HAP-1 (cell line): ENCODE measurements around the gene ZNF697.
"Not testable (repeated sequence)": the region's sequence is repeated elsewhere in the genome, so short reads cannot be mapped to it uniquely, and the experiment has no call there.

ENCODE experiments used
- DNase-seq, 2 experiments: peaks; one replicate each; pipeline ENCODE4 v3.0.0-alpha.2; 2016 to 2020; ENCODE audit warnings: low spot score in 2 of 2
- H3K27me3 ChIP-seq: fragments of 250-450 bp; sonication (Bioruptor Pico); 2 replicates; pipeline ENCODE4 v1.5.1; 2020; ENCODE audit warnings: low read depth, mild to moderate bottlenecking, moderate library complexity
- H3K36me3 ChIP-seq: fragments of 250-450 bp; sonication (Bioruptor Pico); replicated peaks from 2 replicates; pipeline ENCODE4 v1.5.1; 2020; ENCODE audit warnings: mild to moderate bottlenecking
- H3K4me1 ChIP-seq: fragments of 250-450 bp; sonication (Bioruptor Pico); 2 replicates; pipeline ENCODE4 v1.5.1; 2020; ENCODE audit warnings: mild to moderate bottlenecking
- H3K4me3 ChIP-seq: fragments of 250-450 bp; sonication (Bioruptor Pico); 2 replicates; pipeline ENCODE4 v1.5.1; 2020; ENCODE audit warnings: mild to moderate bottlenecking, moderate library complexity
- H3K9me3 ChIP-seq: fragments of 250-450 bp; sonication (Bioruptor Pico); 2 replicates; pipeline ENCODE4 v1.5.1; 2020; ENCODE audit warnings: mild to moderate bottlenecking, moderate library complexity
- in situ Hi-C: fragments of 300-500 bp; cut with MboI; formaldehyde crosslinking; loops from 3 replicates; pipeline ENCODE4 v1.14.3; 2020; ENCODE audit warnings: low sequenced_read_pairs, inconsistent platforms, mixed read lengths

Gene ZNF697

DNA sequence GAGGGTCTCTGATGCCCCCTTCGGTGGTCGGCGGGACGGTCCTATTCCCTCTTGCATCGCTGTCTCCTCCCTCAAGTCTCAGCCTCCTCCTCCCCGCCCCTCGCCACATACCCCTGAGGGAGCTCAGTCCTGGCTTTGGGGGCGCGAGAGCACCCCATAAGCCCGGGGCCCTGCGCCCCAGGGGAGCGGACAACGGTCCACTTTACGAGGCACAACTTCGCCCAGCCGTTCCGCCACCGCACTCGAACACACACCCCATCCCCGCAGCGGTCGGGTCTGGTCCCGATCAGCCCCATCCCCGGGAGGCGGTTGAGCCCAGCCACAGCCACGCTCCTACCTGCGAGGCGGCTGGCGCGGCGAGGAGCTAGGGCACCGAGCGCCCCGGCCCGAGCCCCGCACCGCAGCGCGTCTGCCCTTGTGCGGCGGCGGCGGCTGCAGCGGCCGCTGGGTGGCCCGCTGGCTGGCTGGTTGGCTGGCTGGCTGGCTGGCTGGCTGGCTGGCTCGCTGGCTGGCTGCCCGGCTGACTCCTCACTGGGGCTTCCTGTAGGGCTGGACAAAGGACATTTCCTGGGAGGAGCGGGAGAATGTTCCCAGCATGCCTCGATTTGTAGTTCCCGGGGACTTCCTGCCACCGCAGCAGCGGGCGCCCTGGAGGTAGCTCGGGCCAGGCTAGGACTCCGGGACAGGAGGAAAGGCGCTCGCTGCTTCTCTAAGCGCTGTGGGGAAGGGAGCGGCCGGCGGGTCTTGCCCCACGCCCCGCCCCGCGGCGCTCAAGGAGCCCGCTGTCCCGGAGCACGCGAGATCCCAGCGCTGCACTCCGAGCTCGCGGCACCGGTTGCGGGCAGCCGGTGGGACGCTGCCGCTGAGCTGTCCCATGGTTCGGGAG, at the start of gene ZNF697:
TSS of gene ZNF697 (minus strand) at position 533 of the 886 bp plus-strand sequence. CDS start 22,166 bp downstream, outside the sequence.
- in situ Hi-C loops, result no loop called here
- Histone ChIP-seq H3K9me3 (no peaks in the 10 kb centered on the region), H3K4me3 (peak within 1 kb of the TSS; percentile 84), H3K4me1 (peaks cover 32% of the 10 kb centered on the region), H3K27me3 (no peaks in the 10 kb centered on the region), H3K36me3 (no peaks in the 10 kb centered on the region)
- peak; percentile 93 to 98 for DNase-seq

DNA sequence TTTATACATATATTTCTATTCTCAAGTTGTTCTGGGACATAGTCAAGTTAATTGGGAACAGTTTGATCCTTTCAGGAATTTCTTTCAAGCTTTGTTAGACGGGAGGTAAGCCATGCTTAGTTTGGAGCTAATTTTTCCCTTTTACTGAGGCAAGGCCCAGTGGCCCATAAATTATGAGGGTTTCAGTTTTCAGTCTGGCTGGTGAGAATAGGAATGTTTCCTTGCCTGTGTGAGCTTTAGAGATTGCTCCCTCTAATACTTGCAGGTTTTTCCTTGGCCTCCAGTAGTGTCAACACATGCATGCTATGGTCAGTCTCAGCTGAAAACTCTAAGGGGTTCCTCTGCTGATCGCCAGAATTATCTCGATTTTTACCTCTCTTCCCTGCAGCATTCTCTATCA, 49.5 kb upstream of the ZNF697 start:
- in situ Hi-C loops, result loop anchor here (25.0 kb wide), 1 partner anchor 385 kb away; no protein-coding TSS in a partner anchor

DNA sequence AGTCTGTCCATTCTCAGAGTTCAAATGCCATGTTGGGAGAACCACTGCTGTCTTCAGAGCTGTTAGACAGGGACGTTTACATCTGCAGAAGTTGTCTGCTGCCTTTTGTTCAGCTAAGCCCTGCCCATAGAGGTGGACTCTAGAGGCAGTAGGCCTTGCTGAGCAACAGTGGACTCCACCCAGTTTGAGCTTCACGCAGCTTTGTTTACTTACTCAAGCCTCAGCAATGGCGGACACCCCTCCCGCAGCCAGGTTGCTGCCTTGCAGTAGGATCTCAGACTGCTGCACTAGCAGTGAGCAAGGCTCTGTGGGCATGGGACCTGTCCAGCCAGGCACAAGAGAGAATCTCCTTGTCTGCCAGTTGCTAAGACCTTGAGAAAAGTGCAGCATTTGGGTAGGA, 48.8 kb upstream of the ZNF697 start:
- in situ Hi-C loops, result loop anchor here (25.0 kb wide), 1 partner anchor 385 kb away; no protein-coding TSS in a partner anchor
- not testable (repeated sequence) for H3K36me3 ChIP-seq, H3K4me1 ChIP-seq, DNase-seq, H3K27me3 ChIP-seq, H3K4me3 ChIP-seq
- H3K9me3 ChIP-seq, result peaks cover 11% of the 10 kb centered on the region

More for the DNA sequence above, 49.5 kb upstream of the ZNF697 start:
- H3K27me3 ChIP-seq, result no peaks in the 10 kb centered on the region; the same call in 1 of the 2 replicates
- H3K4me1 ChIP-seq, result no peaks in the 10 kb centered on the region
- DNase-seq, result no peak
- H3K36me3 ChIP-seq, result no peaks in the 10 kb centered on the region
- H3K9me3 ChIP-seq, result peaks cover 11% of the 10 kb centered on the region
- no peak overlapping the region for H3K4me3 ChIP-seq

DNA sequence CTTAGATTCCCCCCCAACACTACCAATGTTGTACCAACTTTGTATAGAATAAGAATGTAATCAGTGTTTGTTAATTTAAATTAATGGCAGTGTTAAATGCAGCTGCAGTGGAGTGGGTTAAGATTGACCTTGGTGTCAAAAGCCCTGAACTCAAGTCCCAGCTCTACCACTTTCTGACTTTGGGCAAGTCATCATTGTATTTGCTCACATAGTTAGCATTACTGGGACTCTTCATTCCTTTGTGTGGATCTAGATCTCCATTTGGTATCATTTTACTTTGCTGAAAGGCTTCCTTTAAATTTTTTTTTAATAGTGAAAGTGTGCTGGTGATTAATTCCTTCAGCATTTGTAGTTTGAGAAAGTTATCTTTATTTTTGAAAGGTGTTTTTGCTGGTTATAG, 41.4 kb upstream of the ZNF697 start:
- no peak for DNase-seq
- no peaks in the 10 kb centered on the region; the same call in 1 of the 2 replicates for H3K27me3 ChIP-seq
- peaks cover 6% of the 10 kb centered on the region for H3K4me1 ChIP-seq
- H3K4me3 ChIP-seq, result no peak overlapping the region
- H3K36me3 ChIP-seq, result no peaks in the 10 kb centered on the region
- in situ Hi-C loops, result loop anchor here (25.0 kb wide), 1 partner anchor 377 kb away; no protein-coding TSS in a partner anchor
- no peaks in the 10 kb centered on the region; the same call in 1 of the 2 replicates for H3K9me3 ChIP-seq

DNA sequence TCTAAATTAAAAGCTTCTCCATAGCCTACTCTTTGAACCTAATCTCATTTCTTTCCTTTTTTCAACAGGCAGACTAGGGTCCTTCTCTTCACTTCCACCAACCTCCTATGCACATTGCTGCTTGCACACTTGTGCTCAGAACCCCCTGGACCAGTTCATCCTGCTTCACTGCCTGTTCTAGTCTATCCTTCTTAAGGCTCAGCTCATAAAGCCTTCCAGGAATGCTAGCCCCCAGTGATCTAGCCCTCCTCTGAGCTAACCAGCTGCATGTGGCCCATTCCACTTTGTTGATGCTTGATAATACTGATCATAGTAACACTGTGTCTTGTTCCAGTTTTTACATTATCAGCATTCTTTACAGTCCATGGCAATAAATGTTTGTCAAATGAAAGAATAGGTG, 40.7 kb upstream of the ZNF697 start:
- in situ Hi-C loops, result loop anchor here (25.0 kb wide), 1 partner anchor 377 kb away; no protein-coding TSS in a partner anchor
- no peak overlapping the region for H3K4me3 ChIP-seq
- H3K4me1 ChIP-seq, result peaks cover 6% of the 10 kb centered on the region
- no peak for DNase-seq
- no peaks in the 10 kb centered on the region for H3K36me3 ChIP-seq
- H3K27me3 ChIP-seq, result no peaks in the 10 kb centered on the region; the same call in 1 of the 2 replicates
- H3K9me3 ChIP-seq, result no peaks in the 10 kb centered on the region

DNA sequence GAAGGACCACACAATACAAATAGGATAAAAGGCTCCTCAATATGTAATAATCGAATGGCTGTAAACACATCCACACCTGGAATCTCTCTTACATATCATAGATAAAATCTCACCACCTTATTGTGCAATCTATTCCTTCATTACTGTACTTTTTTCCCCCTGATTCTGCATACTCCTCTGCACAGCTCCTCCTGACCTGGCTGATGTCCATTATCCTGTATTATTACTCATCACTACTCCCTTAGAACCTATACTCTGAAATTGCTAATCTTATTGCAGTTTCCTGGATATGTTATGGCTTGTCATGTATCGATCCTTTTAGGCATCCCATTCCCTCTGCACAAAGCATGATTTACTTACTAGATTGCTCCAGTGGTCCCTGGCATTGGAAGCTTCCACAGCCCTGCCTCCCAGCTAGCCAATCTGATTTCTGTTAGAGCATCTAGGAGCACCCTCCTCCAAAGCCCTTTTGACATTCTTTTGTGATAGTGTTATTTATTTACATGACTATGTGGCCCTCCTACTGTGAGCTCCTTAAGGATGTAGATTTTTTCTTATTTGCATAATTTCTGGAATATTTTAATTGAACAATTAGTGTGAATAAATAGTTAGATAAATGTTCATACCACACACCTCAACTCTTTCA, 39.5 kb upstream of the ZNF697 start:
- no peaks in the 10 kb centered on the region; the same call in 1 of the 2 replicates for H3K27me3 ChIP-seq
- H3K9me3 ChIP-seq, result no peaks in the 10 kb centered on the region
- H3K36me3 ChIP-seq, result no peaks in the 10 kb centered on the region
- in situ Hi-C loops, result loop anchor here (25.0 kb wide), 1 partner anchor 375 kb away; no protein-coding TSS in a partner anchor
- H3K4me1 ChIP-seq, result peaks cover 6% of the 10 kb centered on the region
- H3K4me3 ChIP-seq, result no peak overlapping the region
- peak in 1 of 2 experiments; percentile 9 for DNase-seq

DNA sequence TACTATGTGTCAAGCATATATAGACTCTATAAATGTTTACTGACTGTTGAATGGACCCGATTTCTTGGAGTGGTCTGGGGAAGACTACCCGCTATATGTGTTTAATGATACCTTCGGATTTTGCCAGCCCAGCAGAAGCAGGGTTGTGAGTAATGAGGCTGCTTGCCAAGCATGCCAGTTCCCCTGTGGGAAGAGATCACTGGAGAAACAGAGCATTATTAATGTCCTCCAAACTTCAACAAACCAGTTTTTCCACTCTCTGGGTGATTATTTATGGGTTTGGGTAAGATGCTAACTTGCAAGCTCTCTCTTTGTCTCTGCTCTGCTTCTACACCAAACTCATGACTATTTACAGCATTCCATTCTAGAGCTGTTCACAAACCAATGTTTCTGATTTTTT, 38.6 kb upstream of the ZNF697 start:
- Histone ChIP-seq H3K27me3 (no peaks in the 10 kb centered on the region; the same call in 1 of the 2 replicates), H3K4me3 (no peak overlapping the region), H3K9me3 (no peaks in the 10 kb centered on the region), H3K36me3 (no peaks in the 10 kb centered on the region), H3K4me1 (peaks cover 6% of the 10 kb centered on the region)
- no peak for DNase-seq
- in situ Hi-C loops, result loop anchor here (25.0 kb wide), 1 partner anchor 374 kb away; no protein-coding TSS in a partner anchor

DNA sequence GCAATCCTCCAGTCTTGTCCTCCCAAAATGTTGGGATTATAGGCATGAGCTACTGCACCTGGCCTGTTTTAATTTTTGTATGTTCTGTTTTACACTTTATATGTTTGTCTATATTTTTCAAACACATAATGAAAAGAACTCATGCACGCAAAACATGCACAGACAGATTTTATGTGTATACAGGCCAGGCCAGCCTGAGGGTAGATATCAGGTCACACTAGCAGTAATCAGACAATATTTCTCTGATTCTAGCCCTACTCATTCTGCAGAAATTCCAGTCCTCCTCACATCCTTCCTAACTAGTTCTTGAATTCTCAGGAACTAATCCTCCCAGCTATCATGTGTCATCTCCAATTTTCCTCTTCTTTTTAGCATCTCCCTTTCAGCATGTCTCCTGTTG, 35.8 kb upstream of the ZNF697 start:
- peaks cover 15% of the 10 kb centered on the region for H3K4me1 ChIP-seq
- no peaks in the 10 kb centered on the region; the same call in 1 of the 2 replicates for H3K27me3 ChIP-seq
- in situ Hi-C loops, result loop anchor here (25.0 kb wide), 1 partner anchor 372 kb away; no protein-coding TSS in a partner anchor
- no peak for DNase-seq
- no peaks in the 10 kb centered on the region for H3K36me3 ChIP-seq
- no peak overlapping the region for H3K4me3 ChIP-seq
- no peaks in the 10 kb centered on the region for H3K9me3 ChIP-seq

DNA sequence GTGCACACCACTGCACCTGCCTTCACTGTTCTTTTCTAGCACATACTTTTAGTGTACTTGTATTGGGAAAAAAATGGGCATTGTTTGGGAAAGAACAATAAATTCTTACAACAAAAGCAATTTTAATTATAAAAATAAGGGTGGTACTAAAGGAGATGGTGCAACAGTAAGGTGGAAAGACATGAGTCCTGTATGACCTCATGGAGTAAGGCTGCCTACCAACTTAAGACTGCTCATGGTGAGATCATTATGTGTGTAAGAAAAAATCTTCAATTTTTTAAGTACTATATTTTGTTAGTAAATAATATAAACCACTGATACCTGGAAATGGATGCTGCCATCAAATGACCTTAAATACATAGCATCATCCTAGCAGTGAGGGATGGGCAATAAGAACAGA, 34.1 kb upstream of the ZNF697 start:
- H3K36me3 ChIP-seq, result no peaks in the 10 kb centered on the region
- in situ Hi-C loops, result loop anchor here (25.0 kb wide), 1 partner anchor 370 kb away; no protein-coding TSS in a partner anchor
- DNase-seq, result no peak
- no peaks in the 10 kb centered on the region for H3K9me3 ChIP-seq
- H3K4me1 ChIP-seq, result peaks cover 11% of the 10 kb centered on the region
- H3K27me3 ChIP-seq, result no peaks in the 10 kb centered on the region; the same call in 1 of the 2 replicates
- H3K4me3 ChIP-seq, result no peak overlapping the region

DNA sequence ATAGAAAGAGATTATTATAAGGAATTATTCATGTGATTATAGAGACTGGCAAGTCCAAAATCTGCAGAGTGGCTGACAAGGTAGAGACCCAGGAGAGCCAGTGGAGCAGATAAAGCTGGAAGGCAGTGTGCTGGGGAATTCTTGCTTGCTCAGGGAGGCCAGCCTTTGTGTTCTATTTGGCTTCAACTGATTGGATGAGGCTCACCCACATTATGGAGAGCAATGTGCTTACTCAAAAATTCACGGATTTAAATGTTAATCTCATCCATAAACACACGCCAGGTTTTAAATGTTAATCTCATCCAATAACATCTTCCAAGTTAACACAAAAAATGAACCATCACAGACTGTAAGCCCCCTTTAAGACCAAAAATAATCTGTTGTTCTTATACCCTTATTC, 33.5 kb upstream of the ZNF697 start:
- Histone ChIP-seq H3K27me3 (no peaks in the 10 kb centered on the region), H3K9me3 (no peaks in the 10 kb centered on the region), H3K4me1 (peaks cover 11% of the 10 kb centered on the region), H3K36me3 (no peaks in the 10 kb centered on the region), H3K4me3 (no peak overlapping the region)
- no peak for DNase-seq
- in situ Hi-C loops, result loop anchor here (25.0 kb wide), 1 partner anchor 369 kb away; no protein-coding TSS in a partner anchor

DNA sequence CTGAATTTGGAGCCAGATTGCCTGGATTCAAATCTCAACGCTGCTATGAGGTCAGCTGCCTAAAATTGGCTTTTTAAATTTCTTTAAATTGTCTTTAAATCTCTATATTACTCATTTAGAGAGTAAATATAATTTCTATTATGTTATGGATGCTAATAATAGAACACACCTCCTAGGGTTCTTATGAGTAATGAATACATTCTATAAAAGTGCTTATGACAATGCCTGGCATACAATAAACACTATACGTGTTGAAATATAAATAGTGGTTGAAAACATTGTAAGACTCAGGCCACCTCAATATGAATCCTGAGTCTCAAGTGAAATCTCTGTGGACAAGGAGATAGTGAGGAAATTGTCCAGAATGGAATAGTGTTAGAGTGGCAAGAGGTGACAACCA, 32.7 kb upstream of the ZNF697 start:
- Histone ChIP-seq H3K9me3 (no peaks in the 10 kb centered on the region), H3K4me1 (peaks cover 14% of the 10 kb centered on the region), H3K36me3 (no peaks in the 10 kb centered on the region), H3K27me3 (no peaks in the 10 kb centered on the region), H3K4me3 (no peak overlapping the region)
- DNase-seq, result no peak
- in situ Hi-C loops, result loop anchor here (25.0 kb wide), 1 partner anchor 368 kb away; no protein-coding TSS in a partner anchor

DNA sequence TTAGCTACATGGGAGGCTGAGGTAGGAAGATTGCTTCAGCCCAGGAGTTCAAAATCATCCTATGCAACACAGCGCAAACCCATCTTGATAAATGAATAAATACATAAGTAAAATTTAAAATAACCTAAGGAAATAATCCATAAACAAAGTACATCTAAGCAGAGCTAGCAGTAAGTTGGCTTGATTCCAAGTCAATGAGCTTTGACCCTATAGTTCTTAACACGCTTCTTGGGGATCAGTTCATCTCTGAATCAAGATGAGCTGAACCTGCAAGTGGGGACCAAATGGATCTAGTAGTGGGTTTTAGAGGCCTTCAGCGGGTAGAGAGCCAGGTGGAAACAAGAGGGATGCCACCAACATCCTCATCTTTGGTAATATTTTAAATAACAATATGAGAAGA, 32.1 kb upstream of the ZNF697 start:
- in situ Hi-C loops, result loop anchor here (25.0 kb wide), 1 partner anchor 368 kb away; no protein-coding TSS in a partner anchor
- Histone ChIP-seq H3K9me3 (no peaks in the 10 kb centered on the region), H3K4me1 (peaks cover 18% of the 10 kb centered on the region), H3K4me3 (no peak overlapping the region), H3K27me3 (no peaks in the 10 kb centered on the region), H3K36me3 (no peaks in the 10 kb centered on the region)
- DNase-seq, result no peak

DNA sequence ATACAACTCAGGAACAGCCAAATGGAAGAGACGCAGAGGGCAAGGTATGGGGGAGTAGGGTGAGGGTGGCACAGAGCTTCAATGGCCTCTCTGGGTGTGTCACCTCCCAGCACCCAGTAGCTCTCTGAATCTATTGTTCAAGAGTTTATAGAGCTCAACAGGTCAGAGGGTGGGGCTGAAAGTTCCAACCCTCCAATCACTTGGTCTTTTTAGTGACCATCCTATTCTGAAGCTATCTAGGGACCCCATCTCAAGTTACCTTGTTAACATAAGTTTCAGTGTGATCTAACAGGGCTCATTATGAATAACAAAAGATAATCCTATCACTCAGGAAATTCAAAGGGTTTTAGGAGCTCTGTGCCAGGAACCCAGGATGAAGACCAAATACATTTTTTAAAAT, 31.2 kb upstream of the ZNF697 start:
- H3K4me1 ChIP-seq, result peaks cover 24% of the 10 kb centered on the region
- DNase-seq, result peak; percentile 34 to 69
- H3K36me3 ChIP-seq, result no peaks in the 10 kb centered on the region
- no peak overlapping the region for H3K4me3 ChIP-seq
- no peaks in the 10 kb centered on the region for H3K9me3 ChIP-seq
- in situ Hi-C loops, result loop anchor here (25.0 kb wide), 1 partner anchor 367 kb away; no protein-coding TSS in a partner anchor
- no peaks in the 10 kb centered on the region for H3K27me3 ChIP-seq
